HG03439 (cell line): ENCODE results near the gene TPTE2.
A peak's percentile ranks its signal among the peaks of the same experiment; 100 is the strongest.
"Not testable (repeated sequence)": the region's sequence is repeated elsewhere in the genome, so short reads cannot be mapped to it uniquely, and the experiment has no call there.

Experiments used
- ATAC-seq: cut with Tn5 transposase; IDR thresholded peaks from one replicate; pipeline ENCODE4 v1.9.1; 2021; ENCODE audit warnings: mild to moderate bottlenecking, moderate library complexity; ENCODE audit not compliant: unreplicated experiment

The TPTE2 gene

DNA sequence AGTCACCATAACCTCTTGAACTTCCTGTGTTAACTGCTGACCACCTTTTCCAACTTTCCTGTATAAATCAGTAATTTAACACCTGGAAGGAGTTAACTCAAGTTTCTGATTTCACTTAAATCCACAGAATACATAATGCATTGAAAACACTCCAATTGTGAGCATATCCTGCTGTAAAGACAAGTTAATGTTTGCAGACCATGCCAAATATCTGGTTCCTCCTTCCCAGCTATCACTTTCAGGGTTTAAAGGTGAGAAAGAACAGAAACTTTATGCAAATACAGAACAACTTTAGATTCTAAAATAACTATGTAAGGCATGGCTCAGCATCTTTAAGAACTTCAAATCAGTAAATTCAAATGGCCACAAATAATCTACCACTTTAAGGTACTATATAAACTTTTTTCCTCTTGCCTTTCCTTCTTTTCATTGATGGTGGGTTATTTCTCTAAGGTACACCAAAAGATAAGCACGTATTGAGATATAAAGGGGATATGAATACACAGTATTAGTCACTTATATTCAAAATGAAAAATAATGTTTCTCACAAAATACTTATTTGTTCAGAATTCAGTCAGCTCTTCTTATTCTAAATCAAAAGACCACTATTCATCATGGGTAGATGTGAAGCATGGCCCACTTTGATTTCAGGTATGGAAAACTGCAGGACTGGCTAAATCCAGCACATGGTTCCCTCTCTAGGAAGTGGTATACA lies 6.6 kb upstream of the TPTE2 start:
- ATAC-seq = peak; percentile 72

DNA sequence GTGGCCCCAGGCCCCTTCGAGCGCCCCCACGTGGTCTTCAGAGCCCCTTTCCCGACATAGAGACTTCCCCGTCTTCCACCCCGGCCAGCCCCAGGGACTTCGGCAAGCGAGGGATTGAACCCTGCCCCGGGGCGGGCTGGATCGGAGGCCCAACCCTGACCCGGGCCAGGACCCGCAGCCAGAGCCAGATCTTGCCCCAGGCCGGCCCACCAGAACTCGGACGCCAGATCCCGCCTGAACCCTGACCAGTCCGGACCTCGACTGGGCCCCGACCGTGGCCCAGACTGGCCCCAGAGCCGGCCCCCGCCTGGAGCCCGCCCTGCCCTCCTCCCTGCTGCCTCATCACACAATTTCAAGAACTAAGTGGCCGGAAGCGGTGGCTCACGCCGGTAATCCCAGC lies 253 bp upstream of the TPTE2 start:
- ATAC-seq = no peak

DNA sequence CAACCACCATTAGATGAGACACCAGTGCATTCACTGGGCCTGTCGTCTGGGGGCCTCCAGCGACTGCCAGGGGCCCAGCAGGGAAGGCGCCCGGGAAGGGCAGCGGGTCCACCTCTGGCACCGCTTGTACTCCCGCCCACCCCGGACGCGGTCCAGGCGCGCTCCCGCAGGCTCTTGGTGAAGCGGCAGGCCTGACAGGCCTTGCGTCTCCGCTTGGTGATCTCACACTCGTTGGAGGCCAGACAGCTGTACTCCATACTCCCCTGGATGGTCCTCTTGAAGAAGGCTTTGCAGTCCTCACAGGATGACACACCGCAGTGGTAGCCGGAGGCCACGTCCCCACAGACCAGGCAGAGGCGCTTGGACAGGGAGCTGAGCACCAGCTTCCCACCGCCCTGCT lies 660 bp downstream of the TPTE2 start:
- not testable (repeated sequence) for ATAC-seq

DNA sequence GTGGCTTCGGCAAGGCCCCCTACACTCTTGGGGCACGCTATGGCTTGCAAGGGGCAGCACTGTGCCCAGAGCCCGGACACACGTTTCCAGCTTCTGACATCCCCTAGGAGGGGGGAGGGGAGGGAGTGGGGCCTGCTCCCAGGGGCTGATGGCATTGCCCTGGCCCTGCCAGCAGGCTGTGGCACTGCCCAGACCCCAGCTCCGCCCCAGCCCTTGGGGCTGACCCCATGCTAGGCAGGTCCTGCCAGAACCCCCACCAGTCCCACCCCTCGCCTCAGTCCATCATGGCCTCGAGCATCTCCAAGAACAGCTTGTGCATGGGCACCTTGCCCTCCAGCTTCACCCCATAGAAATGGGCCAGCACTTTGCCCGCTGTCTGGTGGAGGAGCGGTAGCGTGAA lies 1.6 kb downstream of the TPTE2 start:
- ATAC-seq = not testable (repeated sequence)

DNA sequence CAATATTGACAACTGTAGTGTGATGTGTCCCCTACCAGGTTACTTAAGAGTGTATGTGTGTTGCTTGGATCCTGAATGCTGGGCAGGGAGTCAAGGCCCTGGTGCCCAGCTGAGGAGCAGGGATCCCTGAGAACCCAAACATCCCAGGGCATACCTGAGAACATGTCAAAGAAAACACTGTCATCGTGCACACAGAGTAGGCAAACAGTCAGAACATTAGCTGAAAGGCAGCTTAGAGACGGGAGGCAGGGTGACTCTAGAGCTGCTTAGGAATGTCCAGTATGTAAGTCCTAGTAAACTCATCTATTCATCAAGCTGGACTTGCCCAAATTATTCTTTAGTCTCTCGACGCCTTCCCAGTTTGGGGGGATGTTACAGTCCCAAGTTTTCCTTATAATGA lies 4.0 kb downstream of the TPTE2 start:
- ATAC-seq = not testable (repeated sequence)

DNA sequence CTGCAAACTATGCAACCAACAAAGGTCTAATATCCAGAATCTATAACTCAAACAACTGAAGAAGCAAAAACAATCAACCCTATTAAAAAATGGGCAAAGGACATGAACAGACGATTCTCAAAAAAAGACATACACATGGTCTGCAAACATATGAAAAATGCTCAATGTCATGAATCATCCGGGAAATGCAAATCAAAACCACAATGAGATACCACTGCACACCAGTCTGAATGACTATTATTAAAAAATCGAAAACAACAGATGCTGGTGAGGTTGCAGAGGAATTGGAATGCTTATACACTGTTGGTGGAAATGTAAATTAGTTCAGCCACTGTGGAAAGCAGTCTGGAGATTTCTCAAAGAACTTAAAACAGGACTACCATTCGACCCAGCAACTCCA lies 12.1 kb downstream of the TPTE2 start:
- not testable (repeated sequence) for ATAC-seq

DNA sequence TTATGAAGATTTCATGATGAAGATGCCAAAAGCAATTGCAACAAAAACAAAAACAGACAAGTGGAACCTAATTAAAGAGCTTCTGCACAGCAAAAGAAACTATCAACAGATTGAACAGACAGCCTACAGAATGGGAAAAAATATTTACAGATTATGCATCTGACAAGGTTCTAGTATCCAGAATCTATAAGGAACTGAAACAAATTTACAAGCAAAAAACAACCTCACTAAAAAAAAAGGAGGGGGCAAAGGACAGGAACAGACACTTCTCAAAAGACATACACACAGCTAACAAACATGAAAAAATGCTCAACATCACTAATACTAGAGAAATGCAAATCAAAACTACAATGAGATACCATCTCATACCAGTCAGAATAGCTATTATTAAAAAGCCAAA lies 35.7 kb downstream of the TPTE2 start:
- not testable (repeated sequence) for ATAC-seq

DNA sequence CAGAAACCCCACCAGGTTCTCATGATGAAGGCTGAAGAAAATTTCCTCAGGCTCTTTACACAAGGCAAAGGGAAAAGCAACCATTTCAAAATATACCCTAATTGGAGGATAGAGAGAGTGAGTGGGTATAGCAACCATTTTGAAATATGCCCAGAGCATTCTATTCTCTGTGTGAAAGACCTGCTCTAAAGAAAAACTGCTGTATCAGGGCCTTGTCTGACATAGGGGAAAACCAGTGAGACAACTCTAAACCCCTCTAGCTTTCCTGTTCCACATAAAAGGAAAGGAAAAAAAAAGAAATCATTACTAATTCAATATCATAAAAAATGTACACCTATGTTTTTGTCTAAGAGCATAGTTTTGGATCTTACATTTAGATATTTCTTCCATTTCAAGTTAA lies 42.3 kb downstream of the TPTE2 start:
- no peak for ATAC-seq

DNA sequence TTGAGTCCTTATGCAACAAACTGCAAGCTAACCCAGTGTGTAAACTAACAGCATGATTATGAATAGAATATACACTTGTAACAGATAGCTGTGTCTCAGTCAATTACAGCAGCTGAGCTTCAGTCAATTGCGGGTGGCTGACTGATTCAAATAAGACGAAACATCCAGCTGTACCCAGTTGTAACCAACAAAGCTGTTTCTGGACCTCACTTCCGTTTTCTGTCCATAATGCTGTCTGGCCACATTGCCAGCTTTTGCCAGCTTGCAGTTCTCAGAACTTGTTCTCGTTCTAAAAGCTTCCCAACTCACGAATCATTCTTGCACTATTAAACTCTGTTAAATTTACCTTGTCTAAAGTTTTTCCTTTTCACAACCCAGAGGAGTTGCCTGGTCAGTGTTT lies 53.7 kb downstream of the TPTE2 start:
- not testable (repeated sequence) for ATAC-seq

DNA sequence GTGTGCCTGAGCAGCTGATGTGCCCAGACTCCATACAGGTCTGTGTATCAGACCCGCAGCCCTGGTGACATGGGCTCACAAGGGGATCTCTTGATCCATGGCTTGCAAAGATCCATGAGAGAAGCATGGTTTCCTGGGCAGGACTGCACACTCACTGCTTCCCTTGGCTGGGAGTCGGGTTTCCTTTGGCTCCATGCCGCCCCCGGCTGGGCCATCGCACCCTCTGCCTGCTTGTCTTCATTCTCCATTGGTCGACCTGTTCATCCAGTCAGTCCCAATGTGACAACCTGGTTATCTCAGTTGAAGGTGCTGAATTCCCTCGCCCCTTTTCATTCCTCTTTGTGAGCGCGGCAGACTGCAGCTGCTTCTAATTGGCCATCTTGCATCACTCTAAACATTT lies 101.2 kb downstream of the TPTE2 start:
- ATAC-seq = not testable (repeated sequence)

DNA sequence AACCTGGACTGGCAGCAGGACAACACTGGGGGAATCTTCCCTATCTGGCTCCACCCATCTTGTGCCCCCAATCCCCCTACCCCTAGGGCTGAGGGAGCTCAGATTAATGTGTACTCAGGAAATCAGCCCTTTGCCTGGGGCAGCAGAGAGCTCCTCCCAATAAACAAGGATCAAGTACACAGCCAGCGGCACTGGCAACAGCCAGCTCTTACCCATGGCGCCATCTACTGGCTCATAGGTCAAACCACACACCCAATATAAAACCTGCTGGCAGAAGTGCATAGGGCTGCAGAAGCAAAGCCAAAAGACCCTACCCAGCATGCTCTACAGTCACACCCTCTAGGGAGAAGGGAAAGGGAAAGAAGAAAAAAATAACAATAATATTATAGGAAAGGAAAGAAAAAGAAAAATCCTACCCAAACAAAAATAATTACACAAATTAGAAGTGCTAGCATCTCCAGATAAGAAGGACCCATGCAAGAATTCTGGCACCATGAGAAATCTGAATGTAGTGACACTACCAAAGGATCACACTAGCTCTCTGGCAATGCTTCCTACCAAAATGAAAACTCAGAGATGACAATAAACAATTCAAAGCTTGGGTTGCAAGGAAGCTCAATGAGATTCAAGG lies 122.2 kb downstream of the TPTE2 start:
- ATAC-seq = not testable (repeated sequence)

DNA sequence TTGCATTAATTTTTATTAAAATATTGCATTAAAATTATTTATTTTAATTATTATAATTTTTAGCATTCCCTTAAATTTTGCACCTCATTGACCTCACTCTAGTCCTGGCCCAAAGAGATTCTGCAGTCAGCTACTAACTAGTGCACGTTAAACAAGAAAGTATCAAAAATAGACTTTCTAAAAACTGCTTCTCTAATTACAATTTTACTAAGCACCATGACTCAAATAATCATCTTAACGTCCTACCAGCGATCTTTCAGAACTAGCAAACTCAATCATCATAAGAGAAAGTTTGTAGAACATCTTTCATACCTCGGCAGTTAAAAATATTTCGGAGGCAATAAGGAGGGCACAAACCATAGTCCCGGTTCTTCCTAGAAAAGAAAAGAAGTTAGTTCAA lies 123.6 kb downstream of the TPTE2 start:
- not testable (repeated sequence) for ATAC-seq

DNA sequence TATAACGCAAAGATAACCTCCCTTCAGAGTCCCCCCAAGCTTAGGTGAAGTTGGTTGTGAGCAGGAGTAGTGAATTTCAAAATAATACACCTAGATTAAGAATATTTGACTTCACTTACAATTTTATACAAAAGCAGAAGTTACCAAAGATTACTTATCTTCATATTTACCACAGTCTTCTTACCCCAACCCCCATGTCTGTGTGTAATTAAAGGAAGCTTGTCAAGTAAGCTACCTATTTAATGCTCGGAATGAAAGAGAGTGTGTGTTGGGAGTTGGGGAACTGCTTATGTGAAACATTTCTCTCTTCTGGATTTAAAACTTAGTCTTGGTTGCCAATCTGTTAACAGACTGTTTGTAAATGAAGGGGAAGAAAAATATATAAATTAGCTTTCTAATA lies 139.1 kb downstream of the TPTE2 start:
- ATAC-seq = not testable (repeated sequence)

DNA sequence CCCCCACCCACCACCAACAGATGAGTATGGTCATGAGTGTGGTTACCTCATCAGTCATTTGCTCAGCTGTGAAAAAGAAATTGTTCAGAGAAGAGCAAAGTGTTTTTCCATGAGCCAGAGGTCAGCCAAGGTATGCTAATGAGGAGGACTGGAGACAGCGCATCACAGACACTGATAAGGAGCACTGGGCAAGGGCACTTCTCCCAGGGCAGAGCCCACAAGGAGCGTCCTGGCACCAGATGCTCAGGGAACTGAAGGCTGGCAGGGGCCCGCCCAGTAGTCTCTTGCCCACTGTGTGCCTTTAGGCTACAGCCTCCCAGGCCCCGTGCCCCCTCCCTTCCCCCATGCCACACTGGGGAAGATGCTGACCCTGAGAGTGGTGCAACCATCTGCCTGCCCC lies 148.8 kb downstream of the TPTE2 start:
- not testable (repeated sequence) for ATAC-seq

DNA sequence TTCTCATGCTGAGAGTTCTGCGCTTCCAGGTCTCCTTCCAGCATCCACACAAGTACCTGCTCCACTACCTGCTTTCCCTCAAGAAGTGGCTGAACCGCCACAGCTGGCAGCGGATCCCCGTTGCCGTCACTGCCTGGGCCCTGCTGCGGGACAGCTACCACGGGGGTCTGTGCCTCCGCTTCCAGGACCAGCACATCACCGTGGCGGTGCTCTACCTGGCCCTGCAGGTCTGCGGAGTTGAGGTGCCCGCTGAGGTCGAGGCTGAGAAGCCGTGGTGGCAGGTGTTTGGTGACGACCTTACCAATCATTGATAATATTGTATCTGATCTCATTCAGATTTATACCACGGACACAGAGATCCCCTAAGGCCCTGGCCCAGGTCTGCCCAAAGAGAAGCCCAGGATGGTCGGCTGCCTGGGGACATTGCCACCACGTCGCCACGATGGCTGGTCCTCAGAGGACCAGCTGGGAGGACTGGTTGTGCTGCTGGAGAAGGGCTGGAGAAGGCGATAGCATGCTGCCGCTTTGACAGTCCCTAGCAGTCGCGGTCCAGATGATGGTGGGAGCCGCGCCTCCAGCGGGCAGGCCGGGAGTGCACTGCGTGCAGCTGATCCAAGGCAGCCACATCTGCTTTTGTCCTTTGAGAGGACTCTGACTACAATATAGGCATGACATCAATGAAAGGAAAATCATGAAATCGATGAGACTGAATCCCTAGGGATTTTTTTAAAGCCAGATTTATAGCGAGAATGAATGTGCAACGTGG lies 178.4 kb downstream of the TPTE2 start:
- not testable (repeated sequence) for ATAC-seq

DNA sequence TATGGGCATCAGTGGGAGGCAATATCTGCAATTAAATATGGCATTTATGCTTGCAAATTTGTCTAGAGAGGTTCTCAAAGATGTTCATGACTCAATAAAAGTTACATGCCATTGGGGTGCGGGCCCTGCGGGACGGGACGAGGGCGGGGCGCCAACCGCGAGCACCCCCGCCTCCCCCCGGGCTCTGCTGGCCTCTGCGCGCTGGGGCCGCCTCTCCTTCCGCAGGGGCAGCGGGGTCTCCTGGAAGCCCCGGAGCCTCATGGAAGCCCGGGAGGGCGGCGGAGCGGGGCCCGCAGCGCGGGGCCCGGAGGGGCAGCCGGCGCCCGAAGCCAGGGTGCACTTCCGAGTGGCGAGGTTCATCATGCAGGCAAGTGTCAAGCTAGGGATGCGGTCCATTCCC lies 179.2 kb downstream of the TPTE2 start:
- no peak for ATAC-seq
